H1 (cell line): ENCODE measurements around the gene AGAP1. TPM values are rescaled to one million over a fixed set of nuclear protein-coding genes. Genes with fewer than 3 reads are reported as not detected.

ENCODE experiments used
- ASH2L ChIP-seq: fragments of 200-600, 300-600 bp; sonication (generic); IDR thresholded peaks from one replicate; pipeline ENCODE4 v1.7.1; 2017; ENCODE audit warnings: low read length
- BACH1 ChIP-seq: IDR thresholded peaks from 2 replicates; pipeline ENCODE4 v1.6.1; 2012; ENCODE audit warnings: low read length, improper control_type of control experiment
- HDAC2 ChIP-seq, 2 experiments: fragments of 300-600 bp in 1 of 2; sonication (generic) in 1 of 2; IDR thresholded peaks; 2 replicates each; pipeline ENCODE4 v1.6.1; 2011 to 2012; ENCODE audit warnings: low read depth in 2 of 2, low read length in 2 of 2, mild to moderate bottlenecking in 2 of 2, moderate library complexity in 2 of 2, borderline replicate concordance in 1 of 2, inconsistent platforms in 1 of 2
- KDM1A ChIP-seq: fragments of 200-600, 300-600 bp; sonication (generic); IDR thresholded peaks from 2 replicates; pipeline ENCODE4 v1.7.1; 2016; ENCODE audit warnings: mild to moderate bottlenecking, low read length, borderline replicate concordance
- KDM4A ChIP-seq: IDR thresholded peaks from one replicate; pipeline ENCODE4 v1.7.1; 2012; ENCODE audit warnings: low read depth, mild to moderate bottlenecking, moderate library complexity, low read length, inconsistent platforms; ENCODE audit not compliant: severe bottlenecking
- NANOG ChIP-seq: IDR thresholded peaks from 2 replicates; pipeline ENCODE4 v1.6.1; 2011; ENCODE audit warnings: low read length, low read depth, mild to moderate bottlenecking, inconsistent platforms; ENCODE audit not compliant: insufficient read depth, poor library complexity, severe bottlenecking
- PHF8 ChIP-seq: fragments of 200-600 bp; sonication (generic); conservative IDR thresholded peaks from 2 replicates; pipeline ENCODE4 v1.7.1; 2012; ENCODE audit warnings: low read depth, mild to moderate bottlenecking, inconsistent platforms, low read length, moderate library complexity
- POLR2AphosphoS5 ChIP-seq: IDR thresholded peaks from 2 replicates; pipeline ENCODE4 v1.6.1; 2011; ENCODE audit warnings: low read depth, low read length
- POU5F1 ChIP-seq: IDR thresholded peaks from 2 replicates; pipeline ENCODE4 v1.6.1; 2011; ENCODE audit warnings: low read depth, mild to moderate bottlenecking, low read length, moderate library complexity
- SIRT6 ChIP-seq: IDR thresholded peaks from one replicate; pipeline ENCODE4 v1.7.1; 2012; ENCODE audit warnings: low read length, inconsistent platforms
- SRF ChIP-seq: IDR thresholded peaks from 2 replicates; pipeline ENCODE4 v1.6.1; 2011; ENCODE audit warnings: mild to moderate bottlenecking, low read depth, low read length, moderate library complexity
- SUZ12 ChIP-seq: fragments of 200-600 bp; sonication (generic); IDR thresholded peaks from 2 replicates; pipeline ENCODE4 v1.6.1; 2012; ENCODE audit warnings: mild to moderate bottlenecking, inconsistent platforms, low read length, moderate library complexity, mixed read lengths
- TAF1 ChIP-seq: IDR thresholded peaks from 2 replicates; pipeline ENCODE4 v1.6.1; 2011; ENCODE audit warnings: mild to moderate bottlenecking, low read depth, low read length
- TCF12 ChIP-seq: IDR thresholded peaks from 2 replicates; pipeline ENCODE4 v1.6.1; 2011; ENCODE audit warnings: low read depth, mild to moderate bottlenecking, low read length
- TEAD4 ChIP-seq: IDR thresholded peaks from 2 replicates; pipeline ENCODE4 v1.6.1; 2012; ENCODE audit warnings: low read depth, low read length, inconsistent platforms, mixed read lengths
- YY1 ChIP-seq: IDR thresholded peaks from 2 replicates; pipeline ENCODE4 v1.6.1; 2011; ENCODE audit warnings: low read depth, mild to moderate bottlenecking, low read length
- polyA plus RNA-seq, 7 experiments: library from polyadenylated mRNA; depleted of rRNA in 3 of 7; stranded (reverse) in 5 of 7; unstranded in 2 of 7; fragments of >200 nt in 5 of 7; fragments of 200-250 nt in 2 of 7; gene quantifications; 1 replicate in 5 of 7; 2 replicates in 1 of 7; 4 replicates in 1 of 7; pipeline versions ENCODE4 v1.2.1 to v1.2.3, GENCODE V29; 2011 to 2013; ENCODE audit warnings: missing spikeins in 2 of 7, mixed read lengths in 2 of 7
- total RNA-seq: library from RNA; stranded (reverse); fragmentation: NEBNext Ultra II Directional; extraction: Animal tissue kit (Norgen Biotek cat#: 25700); gene quantifications from 2 replicates; pipeline ENCODE4 v1.2.1, GENCODE V29; 2021
- TF ChIP-seq, protein P1 (sequence below): IDR thresholded peaks from 2 replicates; pipeline ENCODE4 v1.6.1; 2012; ENCODE audit warnings: inconsistent platforms
- TF ChIP-seq, protein P2 (sequence below): IDR thresholded peaks from 2 replicates; pipeline ENCODE4 v1.6.1; 2011; ENCODE audit warnings: low read depth, mild to moderate bottlenecking, low read length; ENCODE audit not compliant: insufficient read depth

AGAP1 gene
- total and polyA plus RNA-seq, 2 of the 8 experiments (the other 6 are each of a cell fraction or from before 2014, with no cell fraction given): 18.1 to 39.4 TPM

DNA sequence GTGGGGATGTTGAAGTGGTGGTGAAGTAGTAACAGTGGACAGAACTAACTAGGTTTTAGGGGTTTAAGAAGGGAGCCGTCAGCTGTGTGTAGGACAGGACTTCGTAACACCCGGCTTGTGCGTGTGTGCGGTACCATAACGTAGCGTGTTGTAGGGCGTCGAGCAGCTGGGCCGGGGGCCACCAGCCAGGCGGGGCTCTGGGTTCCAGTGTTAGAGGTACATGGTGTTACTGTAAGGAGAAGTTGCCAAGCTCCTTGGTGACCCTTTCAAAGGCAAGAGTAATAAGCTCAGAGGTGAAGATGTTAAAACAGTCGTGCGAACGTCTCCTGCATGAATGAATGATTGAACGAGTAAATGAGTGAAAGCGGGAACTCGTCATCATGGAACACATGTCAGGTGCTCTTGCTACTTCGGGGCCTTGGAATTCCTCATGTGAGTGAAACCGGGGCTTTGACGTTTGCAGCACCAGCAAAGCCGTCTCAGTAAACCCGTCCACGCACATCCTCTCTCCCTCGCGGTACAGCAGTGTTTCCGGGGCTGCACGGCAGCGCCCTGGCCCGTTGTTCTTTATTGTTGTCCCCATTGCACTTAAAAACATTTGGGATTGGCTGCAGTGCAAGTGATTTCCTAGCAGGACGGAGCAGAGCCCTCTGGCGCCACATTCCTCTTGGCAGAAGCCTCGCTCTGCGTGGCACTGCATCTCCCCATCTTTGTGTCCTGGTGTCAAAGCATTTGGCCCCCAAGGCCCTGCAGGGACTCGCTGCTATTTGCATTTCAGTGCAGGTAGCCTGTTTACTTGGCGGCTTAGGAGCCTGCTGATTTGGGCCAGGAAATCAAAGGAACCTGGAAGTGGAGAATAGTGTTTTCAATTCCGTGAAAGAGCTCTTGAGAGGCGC, 559.3 kb downstream of the AGAP1 start (continued):
- TF ChIP-seq, protein P1, sequence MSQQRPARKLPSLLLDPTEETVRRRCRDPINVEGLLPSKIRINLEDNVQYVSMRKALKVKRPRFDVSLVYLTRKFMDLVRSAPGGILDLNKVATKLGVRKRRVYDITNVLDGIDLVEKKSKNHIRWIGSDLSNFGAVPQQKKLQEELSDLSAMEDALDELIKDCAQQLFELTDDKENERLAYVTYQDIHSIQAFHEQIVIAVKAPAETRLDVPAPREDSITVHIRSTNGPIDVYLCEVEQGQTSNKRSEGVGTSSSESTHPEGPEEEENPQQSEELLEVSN: peak; percentile 91
- TF ChIP-seq HDAC2 (IDR thresholded peaks at IDR 0.05; ENCODE audit: borderline replicate concordance in 1 of 2, low read depth in 2 of 2, low read length in 2 of 2) (peak; percentile 89 to 92; a peak in 3 of 4 replicates), NANOG (peak; percentile 71), KDM1A (peak; percentile 67; the same call in 1 of the 2 replicates), TCF12 (no peak), YY1 (peak; percentile 35; the same call in 1 of the 2 replicates), BACH1 (0 out of 2 replicates have a peak, but pooled peaks have one; percentile 38), SRF (no peak), POLR2AphosphoS5 (no peak), POU5F1 (no peak), TEAD4 (peak; percentile 83), PHF8 (no peak), TAF1 (no peak), KDM4A (no peak), SIRT6 (no peak), SUZ12 (peak; percentile 50; the same call in 1 of the 2 replicates), ASH2L (peak; percentile 42)
- TF ChIP-seq, protein P2, sequence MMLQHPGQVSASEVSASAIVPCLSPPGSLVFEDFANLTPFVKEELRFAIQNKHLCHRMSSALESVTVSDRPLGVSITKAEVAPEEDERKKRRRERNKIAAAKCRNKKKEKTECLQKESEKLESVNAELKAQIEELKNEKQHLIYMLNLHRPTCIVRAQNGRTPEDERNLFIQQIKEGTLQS: no peak
